Transverse colon (tissue), 3 donors: ENCODE measurements around the gene SMCO3.
"Not testable (repeated sequence)": the region's sequence is repeated elsewhere in the genome, so short reads cannot be mapped to it uniquely, and the experiment has no call there.

Experiments used
- CTCF ChIP-seq, 5 experiments: fragments of 200-600 bp in 3 of 5; fragments of 450-650 bp in 2 of 5; sonication (generic) in 3 of 5; IDR thresholded peaks; 1 replicate in 2 of 5; 2 replicates in 3 of 5; pipeline ENCODE4 v1.5.1; 2016 to 2017; ENCODE audit warnings: antibody characterized with exemption in 5 of 5, inconsistent platforms in 3 of 5, mild to moderate bottlenecking in 2 of 5, moderate library complexity in 1 of 5
- POLR2A ChIP-seq: fragments of 450-650 bp; IDR thresholded peaks from one replicate; pipeline ENCODE4 v1.6.1; 2016; ENCODE audit warnings: antibody characterized with exemption, mild to moderate bottlenecking, moderate library complexity

GRCh38 chr12:14759711-14760280 lies 54.2 kb downstream of the SMCO3 start:
- TF ChIP-seq CTCF (IDR thresholded peaks at IDR 0.05); POLR2A: not testable (repeated sequence)
